G401 (cell line): ENCODE measurements around the gene NUP62. TPM values are rescaled to one million over a fixed set of nuclear protein-coding genes. Genes with fewer than 3 reads are reported as not detected.

Source experiments
- DNase-seq: peaks from one replicate; pipeline ENCODE4 v3.0.0-alpha.2; 2015; ENCODE audit warnings: low spot score
- in situ Hi-C: cut with HindIII; loops from 2 replicates; pipeline ENCODE4 v1.10.0; 2016; ENCODE audit warnings: low sequenced_read_pairs, mixed read lengths
- total RNA-seq: library from RNA; depleted of rRNA; stranded (reverse); fragments of >200 nt; shearing (Covaris generic); gene quantifications from 2 replicates; pipeline ENCODE4 v1.2.3, GENCODE V29; 2014

The NUP62 gene
- total RNA-seq, 1 experiment from 2014 or later: 86.1 TPM

DNA sequence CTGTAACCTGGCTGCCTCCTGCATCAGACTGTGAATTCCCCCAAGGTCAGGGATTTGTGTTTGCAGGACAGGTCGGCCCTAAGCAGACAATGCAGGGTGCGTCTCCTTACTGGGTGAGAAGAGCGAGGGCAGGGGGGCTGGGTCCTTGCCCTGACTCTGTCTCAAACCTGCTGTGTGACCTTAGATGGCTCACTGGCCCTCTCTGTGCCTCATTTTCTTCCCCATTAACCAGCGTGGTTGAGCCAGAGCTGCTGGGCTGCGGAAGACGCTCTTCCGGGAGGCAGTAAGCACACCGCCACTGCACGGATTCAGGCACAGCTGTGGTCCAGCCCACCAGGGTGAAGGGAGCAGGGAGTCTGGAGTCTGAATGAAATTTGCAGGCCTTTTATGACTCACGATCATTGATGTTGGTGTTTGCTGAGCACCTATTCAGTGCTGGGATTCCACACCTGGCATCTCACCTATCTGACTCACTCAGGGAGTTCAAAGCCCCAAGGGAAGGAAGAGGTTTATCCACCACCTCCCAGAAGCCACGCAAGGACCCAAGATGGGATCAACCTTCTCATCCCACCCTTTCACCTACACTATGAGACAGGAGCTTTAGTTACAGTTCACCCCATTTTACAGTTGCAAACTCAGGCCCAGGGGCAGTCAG lies 54.7 kb downstream of the NUP62 start:
- no peak for DNase-seq
- in situ Hi-C loops: no loop called here

DNA sequence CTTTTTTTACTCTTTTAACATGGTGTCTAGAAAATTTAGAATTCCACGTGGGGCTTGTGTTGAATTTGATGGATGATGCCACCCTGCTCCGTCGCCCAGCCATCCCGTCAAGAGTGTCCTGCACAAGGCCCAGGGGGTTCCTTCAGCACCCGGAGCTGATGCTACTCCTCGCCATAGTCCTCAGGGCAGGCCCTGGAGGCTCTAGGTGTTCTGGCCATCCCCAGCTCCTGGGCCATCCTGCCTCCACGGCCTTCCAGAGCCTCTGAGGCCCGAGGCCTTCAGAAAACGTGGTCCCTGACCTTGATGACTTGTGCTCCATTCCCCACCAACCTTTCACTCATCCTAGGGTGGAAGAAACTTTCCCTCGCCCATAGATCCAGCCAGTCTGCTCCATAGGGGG lies 55.5 kb downstream of the NUP62 start:
- no peak for DNase-seq
- in situ Hi-C loops: no loop called here

DNA sequence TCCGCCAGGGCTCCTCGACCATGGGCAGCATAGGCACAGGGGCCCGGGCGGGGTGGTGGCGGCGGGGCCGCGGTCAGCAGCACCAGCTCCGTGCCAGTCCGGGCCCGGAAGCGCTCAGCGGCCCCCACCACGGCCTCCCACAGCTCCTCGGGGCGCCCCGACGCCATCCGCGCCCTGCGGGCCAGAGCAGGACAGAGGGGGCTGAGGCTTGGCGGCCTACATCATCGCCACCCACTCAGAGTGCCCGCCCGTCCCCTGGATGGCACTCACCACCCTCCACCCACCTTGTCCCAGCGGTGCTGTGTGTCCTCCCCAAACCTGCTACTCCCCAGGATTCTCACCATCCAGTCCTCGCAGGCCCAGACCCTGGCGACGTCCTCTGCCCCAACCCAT lies 56.2 kb downstream of the NUP62 start:
- no peak for DNase-seq
- in situ Hi-C loops: no loop called here

DNA sequence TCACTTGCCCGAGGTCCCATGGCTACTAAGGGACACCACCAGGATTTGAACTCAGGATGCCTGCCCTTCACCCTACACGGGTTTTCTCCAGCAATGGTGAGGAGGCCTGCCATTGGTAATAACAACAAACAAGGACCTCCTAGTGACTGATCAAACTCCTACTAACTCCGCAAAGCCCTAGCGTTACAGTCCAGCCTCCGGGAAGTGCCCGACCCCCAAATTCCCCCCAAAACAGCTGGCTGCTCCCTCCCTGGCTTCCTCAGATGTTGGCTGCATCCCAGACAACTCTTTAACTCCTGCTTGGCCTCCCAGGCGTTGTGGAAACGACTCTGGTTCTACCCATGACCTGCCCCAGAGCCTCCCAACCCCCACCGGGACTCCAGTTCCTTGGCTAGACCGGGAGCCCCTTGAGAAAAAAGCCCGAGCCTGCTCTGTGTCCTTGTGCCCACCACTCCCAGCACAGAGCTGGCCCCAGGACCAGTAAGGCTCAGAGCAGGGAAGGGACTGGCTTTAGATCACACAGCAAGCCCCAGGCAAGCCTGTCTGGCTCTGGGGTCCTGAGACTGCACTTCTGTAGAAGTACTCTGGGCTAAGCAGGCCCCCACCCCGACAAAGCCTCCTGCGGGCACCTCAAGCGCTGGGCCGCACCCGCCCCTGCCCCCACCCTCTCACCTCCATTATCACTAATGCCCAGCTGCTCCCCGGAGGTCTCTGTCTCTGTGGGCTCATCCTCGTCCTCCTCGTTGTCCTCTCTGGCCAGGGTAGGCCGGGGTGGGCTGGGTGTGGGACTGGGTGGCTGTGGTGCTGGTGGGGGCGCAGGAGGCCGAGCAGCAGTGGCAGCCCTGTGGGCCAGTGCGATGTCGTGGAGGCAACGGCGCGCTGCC lies 56.8 kb downstream of the NUP62 start:
- in situ Hi-C loops: no loop called here
- no peak for DNase-seq

DNA sequence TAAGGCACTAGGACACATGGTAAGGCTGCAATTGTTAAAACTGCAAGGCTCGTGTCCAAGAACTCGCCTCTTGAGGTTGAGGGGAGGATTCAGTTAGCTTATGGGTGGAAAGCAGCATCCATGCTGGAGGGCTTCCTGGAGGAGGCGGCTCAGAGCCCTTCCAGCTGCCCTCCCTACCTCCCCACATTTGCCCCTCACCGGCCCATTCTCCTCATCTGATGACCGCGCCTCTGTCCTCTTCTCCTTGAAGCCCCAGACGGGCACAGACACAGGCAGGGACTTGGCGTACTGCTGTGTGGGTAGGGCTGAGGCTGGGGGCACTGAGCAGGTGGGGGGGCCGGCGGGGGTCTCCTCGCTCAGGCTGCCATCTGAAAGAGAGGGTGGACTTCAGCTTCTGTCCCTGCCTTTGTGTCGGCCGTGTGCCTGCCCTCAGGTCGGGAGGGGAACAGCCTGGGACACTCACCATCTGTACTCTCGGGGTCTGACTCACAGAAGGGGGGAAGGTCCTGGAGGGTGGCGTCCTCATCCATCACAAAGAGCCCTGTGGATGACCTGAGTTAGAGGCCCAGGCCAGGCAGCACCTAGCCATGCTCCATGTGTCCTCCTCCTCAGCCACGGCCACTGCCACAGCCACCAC lies 57.8 kb downstream of the NUP62 start:
- no peak for DNase-seq
- in situ Hi-C loops: no loop called here

DNA sequence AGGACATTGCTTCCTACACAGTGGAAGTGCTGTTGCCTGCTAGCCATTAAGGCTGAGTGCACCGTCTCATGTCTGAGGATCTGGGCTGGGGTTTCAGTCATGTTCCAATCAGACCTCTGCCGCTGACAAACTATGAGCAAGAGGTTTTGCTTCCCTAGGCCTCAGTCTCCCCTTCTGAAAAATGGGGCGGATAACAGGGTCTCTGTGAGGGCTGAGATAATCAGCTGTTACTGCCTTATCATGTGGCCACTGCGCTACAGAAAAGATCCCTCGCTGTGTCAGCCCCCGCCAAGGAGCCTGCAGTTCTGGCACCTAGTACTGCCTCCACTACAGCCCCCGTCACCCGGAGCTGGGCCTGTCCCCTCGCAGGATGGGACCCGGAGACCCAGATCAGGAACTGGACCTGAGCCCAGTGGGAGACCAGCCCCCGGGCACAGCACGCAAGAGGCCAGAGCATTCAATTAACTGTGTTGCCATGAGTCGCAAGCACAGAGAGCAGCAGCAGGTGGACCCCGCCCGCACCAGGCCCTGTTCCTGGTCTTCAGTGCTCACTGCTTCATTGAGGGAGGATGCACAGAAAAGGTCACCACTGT lies 58.9 kb downstream of the NUP62 start:
- in situ Hi-C loops: no loop called here

DNA sequence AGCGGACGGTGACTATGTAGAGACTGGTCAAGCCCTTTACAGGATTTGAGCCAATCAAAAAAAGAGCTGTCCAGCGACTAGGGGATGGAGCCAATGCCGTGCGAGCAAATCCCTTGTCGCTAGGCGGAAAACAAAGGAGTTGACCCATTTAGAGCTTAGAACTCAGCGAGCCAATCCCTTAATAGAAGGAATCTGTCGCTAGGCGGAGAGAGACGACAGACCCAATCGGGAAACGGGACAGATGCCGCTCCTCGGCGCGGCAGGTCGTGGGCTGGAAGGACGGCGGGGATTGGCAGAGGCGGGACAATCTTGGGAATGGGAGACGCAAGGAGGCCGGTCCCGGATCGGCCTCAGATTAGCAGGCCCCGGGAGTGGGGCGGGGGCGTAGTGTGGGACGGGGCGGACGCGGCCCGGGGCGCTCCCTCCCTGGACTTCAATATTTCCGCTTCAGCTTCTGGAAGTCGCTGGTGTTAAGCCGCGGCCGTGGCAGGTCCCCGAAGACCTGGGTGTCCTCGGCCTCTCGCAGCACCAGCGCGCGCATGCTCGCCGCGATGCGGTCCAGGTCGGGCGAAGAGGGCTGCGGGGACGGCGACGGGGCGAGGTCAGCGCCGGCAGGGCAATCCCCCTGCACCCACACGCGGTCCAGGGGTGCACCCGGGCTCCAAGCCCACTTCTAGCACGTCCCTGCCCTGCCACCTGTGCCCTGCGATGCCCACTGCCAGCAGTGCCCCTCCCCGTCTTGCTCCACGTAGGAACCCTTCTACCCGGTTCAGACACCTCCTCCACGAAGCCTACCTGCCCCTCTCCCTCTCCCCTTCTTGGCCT lies 59.6 kb downstream of the NUP62 start:
- in situ Hi-C loops: no loop called here
- peak; percentile 100 for DNase-seq

More for the DNA sequence above, 58.9 kb downstream of the NUP62 start:
- no peak for DNase-seq

DNA sequence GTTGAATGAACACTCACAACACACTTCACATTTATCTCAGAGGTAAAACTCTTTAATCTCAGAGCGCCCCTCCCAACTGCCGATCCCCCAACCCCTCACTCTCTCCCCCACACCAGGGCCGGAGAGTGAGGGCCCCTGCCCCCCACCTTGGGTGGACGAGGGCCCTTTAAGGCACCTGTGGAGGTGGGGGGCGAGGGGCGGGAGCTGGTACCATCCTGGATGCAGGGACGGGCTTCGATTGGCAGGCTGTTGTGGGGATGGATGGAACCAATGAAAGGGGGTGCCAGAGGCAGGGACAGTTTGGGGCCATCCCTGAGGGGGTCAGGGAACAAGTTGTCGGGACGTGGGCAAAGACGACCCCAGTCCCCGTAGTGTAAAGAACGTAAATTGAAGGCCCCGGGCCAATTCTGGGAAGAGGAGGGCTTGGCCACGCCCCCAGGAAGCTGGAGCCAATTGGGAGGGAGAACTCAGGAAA lies 60.3 kb downstream of the NUP62 start:
- in situ Hi-C loops: no loop called here
- no peak for DNase-seq

DNA sequence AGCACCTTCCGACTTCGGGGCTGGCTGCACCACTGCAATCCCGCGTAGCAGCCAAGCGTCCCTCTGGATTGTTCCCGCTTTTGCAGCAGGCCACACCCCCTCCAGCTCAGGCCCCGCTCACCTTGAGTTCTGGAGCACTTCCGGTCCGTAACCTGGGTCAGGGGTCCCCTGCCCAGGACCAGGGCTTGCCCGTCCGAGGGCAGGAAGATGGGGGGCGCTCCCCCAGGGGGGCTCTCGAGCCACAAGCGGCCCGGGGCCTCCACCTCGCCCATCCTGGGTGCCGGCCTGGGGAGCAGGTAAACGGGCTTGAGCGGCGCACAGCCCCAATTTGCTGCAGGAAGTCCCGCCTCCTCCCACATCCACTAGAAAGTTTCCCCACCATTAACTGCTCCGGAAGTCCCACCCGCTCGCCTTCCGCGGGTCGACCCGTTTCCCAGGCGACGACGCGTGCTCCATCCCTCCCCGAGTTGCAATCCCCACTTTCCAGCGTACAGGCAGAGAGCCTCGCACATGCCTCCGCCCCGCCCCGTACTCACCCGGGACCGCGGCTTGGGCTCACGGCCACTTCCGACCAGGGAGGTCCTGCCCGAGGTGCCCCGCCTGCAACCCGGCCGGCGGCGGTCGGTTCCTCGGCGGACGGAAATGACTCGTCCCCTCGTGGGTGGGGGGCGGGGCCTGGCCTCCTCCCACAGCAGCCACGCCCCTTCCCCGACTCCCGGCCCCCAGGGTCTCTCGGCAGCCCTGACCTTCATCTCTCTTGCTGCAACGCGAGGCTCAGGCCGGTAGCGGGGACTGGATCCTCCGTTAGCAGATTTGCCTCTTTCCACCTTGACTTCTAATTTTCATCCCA lies 62.1 kb downstream of the NUP62 start, which contains the start of gene PNKP:
TSS of gene PNKP (minus strand) at position 644 of the 850 bp plus-strand sequence. CDS start at position 272, 372 bp downstream.
- in situ Hi-C loops: no loop called here

DNA sequence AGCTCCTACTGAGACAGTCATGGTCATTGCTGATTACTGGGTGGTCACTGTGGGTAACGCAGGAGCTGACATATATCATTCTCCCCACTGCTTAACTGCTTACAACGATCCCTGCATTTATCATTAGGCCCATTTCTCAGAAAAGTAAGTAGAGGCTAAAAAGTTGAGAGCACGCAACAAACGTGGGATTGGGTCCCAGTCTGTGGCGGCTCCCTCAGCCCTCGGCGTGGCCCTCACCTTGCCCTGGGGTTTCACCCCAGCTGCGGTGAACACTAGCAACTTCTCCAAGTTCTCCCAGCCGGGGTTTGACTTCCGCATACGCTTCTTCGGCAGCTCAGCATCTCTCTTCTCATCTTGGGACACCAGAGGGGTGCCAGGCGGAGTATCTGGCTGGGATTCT lies 64.4 kb downstream of the NUP62 start:
- in situ Hi-C loops: no loop called here
- DNase-seq: no peak

More for the DNA sequence above, 62.1 kb downstream of the NUP62 start, which contains the start of gene PNKP:
- peak; percentile 96 for DNase-seq

DNA sequence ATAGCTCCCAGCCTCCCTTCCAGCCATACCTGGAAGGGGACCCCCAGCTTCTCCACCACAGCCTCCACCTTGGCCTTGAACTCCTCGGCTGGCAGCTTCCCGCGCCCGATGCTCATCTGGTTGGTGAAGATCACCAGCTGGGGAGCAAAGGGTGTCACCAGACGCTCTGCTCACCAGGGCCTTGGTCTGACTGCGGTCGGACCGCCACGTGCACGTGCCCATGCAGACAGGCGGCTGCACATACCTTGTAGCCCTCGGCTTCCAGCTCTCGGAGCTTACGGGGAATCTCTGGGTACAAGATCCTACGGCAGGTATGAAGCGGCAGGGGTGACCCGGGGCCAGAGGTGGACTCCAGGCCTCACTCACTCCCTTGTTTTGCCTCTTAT lies 65.4 kb downstream of the NUP62 start:
- in situ Hi-C loops: no loop called here

DNA sequence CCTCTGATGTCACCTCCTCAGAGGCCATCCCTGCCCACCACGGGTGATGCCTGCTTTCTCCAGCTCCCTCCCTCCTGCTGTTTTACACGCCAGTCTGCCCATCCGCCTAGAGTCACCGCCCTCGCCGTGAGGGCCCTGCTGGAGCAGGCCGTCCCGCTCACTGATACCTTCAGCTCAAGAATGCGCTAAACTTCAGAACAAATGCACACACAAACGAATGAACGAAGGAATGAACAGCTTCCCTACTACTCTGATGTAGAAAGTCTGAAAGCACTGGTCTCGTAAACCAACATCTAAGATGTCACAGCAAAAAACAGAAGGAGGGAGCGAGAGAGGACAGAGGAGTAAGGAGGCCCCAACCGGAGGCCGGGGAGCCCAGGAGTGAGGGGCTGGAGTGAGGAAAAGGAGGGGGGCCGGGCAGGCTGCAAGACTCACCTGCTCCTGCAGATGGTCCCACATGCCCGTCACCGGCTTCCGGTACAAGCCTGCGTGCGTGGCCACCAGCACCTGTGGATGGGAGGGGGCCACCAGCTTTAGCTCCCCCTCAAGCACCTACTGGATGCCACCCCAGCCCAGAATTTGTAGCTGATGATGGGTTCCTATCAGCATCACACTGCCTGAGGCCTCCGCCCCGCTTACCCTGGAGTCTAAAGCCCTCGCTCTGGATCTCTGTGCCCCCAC lies 65.9 kb downstream of the NUP62 start:
- no peak for DNase-seq

More for the DNA sequence above, 65.4 kb downstream of the NUP62 start:
- no peak for DNase-seq

DNA sequence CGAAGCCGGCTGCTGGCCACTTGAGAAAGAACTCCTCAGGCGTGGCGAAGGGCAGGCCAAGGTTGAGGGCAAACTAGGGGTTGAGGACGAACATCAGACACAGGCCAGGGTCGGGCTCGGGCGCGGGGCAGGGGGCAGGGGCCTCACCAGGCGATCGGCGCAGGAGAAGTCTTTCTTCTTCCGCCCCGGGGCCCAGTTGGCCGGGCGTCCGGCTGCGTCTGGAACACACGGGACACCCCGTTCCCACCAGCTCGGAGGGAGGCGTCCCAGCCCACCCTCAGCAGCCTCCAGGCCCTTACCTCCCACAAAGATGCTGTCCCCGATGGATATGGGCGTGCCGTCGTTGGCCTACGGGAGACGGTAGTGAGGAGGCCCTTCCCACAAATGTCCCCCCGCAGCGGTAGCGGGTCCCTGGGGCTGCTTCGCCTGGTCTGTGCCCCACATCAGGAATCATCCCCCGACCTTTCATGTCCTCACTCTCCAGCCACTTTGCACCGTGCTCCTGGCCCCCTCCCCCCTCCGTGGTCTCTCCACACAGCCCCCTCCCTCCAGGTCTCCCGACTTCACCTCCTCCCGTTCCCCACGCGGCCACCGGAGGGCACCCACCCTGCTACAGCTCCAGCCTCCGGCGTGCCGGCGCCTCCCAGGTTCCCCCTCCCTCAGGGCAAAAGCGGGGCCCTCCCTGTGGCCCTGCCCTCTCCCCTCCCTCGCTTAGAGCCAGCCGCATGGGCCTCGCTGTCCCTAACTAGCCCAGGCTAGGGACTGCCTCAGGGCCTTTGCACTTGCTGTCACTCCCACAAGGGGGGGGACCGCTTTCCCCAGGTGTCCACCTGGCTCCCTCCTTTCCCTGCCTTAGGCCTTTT lies 66.7 kb downstream of the NUP62 start:
- DNase-seq: no peak
- in situ Hi-C loops: no loop called here

More for the DNA sequence above, 65.9 kb downstream of the NUP62 start:
- in situ Hi-C loops: no loop called here

DNA sequence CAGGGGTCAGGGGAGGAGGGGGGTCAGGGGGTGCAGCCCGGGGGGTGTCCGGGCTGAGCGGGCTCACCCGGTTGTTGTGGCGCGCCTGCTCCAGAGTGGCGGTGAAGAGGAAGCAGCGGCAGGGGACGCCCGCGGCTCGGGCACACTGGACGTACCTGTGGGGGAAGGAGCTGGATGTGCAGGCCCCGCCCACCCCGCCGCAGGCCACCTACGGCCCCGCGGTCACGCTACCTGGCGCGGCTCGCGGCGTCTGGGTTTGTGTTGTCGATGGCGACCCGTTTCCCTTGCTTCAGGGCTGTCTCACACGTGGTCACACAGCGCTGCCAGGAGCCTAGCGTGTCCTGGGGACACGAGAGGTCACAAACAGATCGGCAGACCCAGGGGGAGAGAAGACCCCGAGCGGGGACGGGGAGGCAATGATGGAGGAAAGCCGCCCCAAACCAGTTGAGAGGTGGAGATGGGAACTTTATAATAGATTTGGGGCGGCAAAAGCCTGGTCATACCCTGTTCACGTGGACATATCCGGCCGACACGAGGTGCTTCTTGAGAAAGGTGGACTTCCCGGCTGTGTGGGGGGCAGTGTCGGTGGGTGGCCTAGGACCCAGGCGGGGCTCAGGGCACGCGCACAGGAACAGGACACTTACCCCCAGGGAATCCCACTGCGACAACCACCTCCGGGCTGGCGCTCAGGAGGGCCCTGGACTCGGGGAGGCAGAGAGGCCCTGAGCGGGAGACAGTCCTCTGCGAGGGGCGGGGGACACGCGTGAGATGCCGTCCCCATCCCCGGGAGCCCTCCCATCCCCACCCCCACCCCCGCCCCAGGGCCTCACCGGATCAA lies 67.5 kb downstream of the NUP62 start:
- in situ Hi-C loops: no loop called here
- DNase-seq: no peak

DNA sequence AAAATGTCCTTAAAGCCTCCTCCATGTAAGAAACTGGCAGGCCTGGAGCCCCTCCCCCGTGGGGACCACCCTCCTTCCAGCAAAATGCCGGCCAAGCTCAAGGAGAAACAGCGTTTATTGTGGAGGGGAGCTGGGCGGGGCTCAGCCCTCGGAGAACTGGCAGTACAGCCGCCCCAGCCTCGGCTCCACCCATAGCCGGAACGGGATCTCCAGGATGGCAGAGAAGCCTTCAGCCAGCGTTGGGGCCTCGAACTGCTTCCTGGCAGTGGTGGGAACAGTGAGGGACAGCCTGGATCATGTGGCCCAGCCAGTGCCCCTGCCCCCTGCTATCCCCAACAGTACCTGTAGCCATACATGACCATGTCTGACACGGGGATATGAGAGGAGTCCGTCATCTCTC lies 68.2 kb downstream of the NUP62 start:
- in situ Hi-C loops: no loop called here

More for the DNA sequence above, 68.2 kb downstream of the NUP62 start:
- peak; percentile 48 for DNase-seq
